Measurements from ENCODE around the gene CARD11.

CARD11 gene

GRCh38 chr7:2950578-2950977 is 93.1 kb downstream of the CARD11 start:
- no peak for TF ChIP-seq CTCF (IDR thresholded peaks at IDR 0.05)

- no peak for TF ChIP-seq CTCF (IDR thresholded peaks at IDR 0.05)
Measured at GRCh38 chr7:2948749-2949148, 94.9 kb downstream of the CARD11 start.

- TF ChIP-seq CTCF (IDR thresholded peaks at IDR 0.05), result no peak
Measured at GRCh38 chr7:2947058-2947780, 96.4 kb downstream of the CARD11 start.

DNA sequence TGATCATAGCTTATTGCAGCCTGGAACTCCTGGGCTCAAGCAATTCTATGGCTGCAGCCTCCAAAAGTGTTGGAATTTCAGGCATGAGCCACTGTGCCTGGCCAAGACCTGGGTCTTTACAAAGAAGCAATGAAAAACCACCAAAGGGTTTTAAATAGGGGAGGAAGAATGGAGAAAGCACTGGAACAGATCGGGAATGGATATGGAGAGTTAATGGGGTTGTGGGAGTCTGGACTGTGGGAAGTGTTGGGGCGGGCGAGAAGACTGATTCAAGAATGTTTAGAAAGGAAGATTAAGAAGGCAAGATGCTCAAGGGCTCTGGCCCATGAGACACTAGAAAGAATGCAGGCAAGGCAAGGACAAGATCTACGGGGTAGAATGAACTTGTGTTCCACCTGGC is 98.5 kb downstream of the CARD11 start:
- TF ChIP-seq CTCF (IDR thresholded peaks at IDR 0.05), result no peak

GRCh38 chr7:2944739-2945138 is 98.9 kb downstream of the CARD11 start:
- no peak for TF ChIP-seq CTCF (IDR thresholded peaks at IDR 0.05)

DNA sequence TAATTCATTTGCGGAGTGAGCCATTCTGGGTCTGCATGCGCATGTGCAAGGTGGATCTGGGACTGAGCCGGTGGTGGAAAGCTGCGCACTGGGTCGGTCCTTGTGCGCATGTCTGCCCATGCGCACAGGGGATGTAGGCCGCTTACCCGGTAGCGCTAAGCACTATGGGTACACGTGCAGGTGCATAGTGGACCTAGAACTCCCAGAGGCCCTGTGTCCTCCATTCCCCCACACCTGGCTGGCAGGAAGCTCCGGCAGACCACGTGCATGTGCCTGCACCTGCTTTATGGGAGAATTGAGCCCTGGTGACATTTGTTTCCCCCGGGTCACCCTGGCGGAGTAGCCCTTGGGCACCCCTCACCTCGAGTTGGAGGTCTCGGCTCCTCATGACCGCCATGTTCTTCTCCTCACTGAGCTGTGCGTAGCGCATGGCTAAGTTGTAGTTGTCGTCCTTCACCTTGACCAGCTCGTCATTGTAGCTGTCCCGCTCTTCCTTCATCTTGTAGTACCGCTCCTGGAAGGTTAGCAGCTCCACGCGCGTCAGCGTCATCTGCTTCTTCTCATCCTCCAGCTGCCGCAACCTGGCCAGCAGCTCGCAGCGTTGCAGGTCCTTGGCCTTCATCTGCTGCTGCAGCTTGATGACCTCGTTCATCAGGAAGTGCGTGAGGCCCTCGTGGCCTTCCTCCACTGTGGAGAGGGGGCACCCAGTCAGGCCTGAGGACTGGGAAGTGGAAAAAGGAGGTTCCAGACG is 99.6 kb downstream of the CARD11 start:
- no peak for TF ChIP-seq CTCF (IDR thresholded peaks at IDR 0.05)

DNA sequence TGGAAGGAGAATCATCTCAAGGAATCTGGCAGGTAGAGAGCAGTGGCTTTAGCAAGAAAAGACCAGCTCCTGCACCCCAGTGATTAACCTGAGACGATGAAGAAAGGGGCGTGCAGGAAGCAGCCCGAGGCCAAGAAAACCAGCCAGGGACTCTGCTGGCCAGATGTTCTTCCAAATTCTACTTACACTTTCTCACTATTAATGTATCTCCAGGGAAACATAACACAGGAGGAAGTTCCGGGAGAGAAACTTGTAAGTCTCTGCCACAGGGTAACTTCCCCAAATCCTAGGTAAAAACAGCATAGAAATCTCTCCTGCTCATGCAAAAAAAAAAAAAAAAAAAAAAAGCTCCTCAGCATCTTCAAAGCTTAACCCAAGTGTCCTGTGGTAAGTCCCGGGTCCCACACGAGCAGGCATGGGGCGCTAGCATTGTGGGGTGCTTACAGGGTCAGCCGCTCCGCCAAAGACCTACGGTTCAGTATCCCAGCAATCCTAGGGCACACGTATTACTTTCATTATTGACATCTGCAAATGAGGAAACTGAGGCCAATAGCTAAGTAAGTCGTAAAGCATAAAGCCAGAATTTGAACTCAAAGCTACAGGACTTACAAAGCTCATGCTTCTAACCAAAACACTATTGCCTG is 102.3 kb downstream of the CARD11 start:
- TF ChIP-seq CTCF (IDR thresholded peaks at IDR 0.05), result no peak

All from LNCAP (cell line).